ENCODE results near the gene ZBTB11. TPM values are rescaled to one million over a fixed set of nuclear protein-coding genes. Genes with fewer than 3 reads are reported as not detected.

The ZBTB11 gene
- total and polyA plus RNA-seq, 2 experiments from 2014 or later = 7.7 to 22.4 TPM

DNA sequence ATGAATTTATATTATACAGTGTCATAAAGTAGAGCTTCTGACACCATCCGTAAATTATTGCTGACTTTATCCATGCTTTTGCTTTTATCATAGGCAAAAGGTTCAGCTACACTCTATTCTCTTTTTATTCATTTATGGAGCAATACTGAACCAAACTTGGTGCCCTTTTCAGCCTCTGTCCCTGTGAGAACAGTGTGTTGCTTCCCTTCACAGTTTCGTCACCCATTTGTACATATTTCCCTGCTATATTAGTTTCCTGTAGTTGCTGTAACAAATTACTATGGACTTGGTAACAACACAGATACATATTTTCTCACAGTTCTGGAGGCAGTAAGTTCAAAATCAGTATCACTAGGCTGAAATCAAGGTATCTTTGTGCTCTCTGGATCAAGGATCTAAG, 12.4 kb upstream of the ZBTB11 start:
- no peak for TF ChIP-seq NANOG (IDR thresholded peaks at IDR 0.05; ENCODE audit: borderline replicate concordance)
- no peak for TF ChIP-seq ZNF114 (CRISPR knock-in tag; IDR thresholded peaks at IDR 0.05)
- no peak for TF ChIP-seq EZH2phosphoT487 (IDR thresholded peaks at IDR 0.05; ENCODE audit: unreplicated experiment)
- TF ChIP-seq ZNF331 (CRISPR knock-in tag; IDR thresholded peaks at IDR 0.05; ENCODE audit: low read depth) = no peak
- peaks cover 22% of the 10 kb centered on the region for H3K79me2 ChIP-seq (replicated peaks; ENCODE audit: insufficient read depth)
- H3K4me2 ChIP-seq = no peak overlapping the region
- H2AFZ ChIP-seq = no peak overlapping the region
- Mint-ChIP-seq H3K36me3 (ENCODE audit: low read depth) (peaks cover 23% of the 10 kb centered on the region), H3K27ac (no peak overlapping the region), H3K4me3 (no peak overlapping the region; the same call in 2 of the 3 replicates), H3K4me1 (peaks cover 38% of the 10 kb centered on the region), H3K27me3 (ENCODE audit: insufficient read depth, low read depth, poor library complexity) (peaks cover 7% of the 10 kb centered on the region), H3K9me3 (peaks cover 5% of the 10 kb centered on the region; the same call in 2 of the 3 replicates)
- no peaks in the 10 kb centered on the region for H3K9me2 ChIP-seq (ENCODE audit: insufficient read depth)
- H3F3A ChIP-seq (replicated peaks; ENCODE audit: low read depth) = peaks cover 12% of the 10 kb centered on the region
- H3K4me3 ChIP-seq = no peak overlapping the region
- ATAC-seq (no peak), DNase-seq (ENCODE audit: low spot score) (no peak)
- H4K20me1 ChIP-seq (replicated peaks; ENCODE audit: insufficient read depth) = peaks cover 7% of the 10 kb centered on the region; the same call in 1 of the 2 replicates
- peaks cover 15% of the 10 kb centered on the region; the same call in 1 of the 2 replicates for H3K36me3 ChIP-seq (ENCODE audit: insufficient read depth)
- H3K27me3 ChIP-seq (ENCODE audit: insufficient read depth) = no peaks in the 10 kb centered on the region
- H3K4me1 ChIP-seq (ENCODE audit: insufficient read depth) = peaks cover 21% of the 10 kb centered on the region
- H3K27ac ChIP-seq (ENCODE audit: low read depth) = no peak overlapping the region

- peak overlapping the region; percentile 15; the same call in 1 of the 2 replicates for H3K27ac ChIP-seq (ENCODE audit: low read depth)
- DNase-seq (ENCODE audit: low spot score) = no peak
Measured at GRCh38 chr3:101687142-101687931, 10.4 kb upstream of the ZBTB11 start.

More at GRCh38 chr3:101687142-101687931, 10.4 kb upstream of the ZBTB11 start:
- H3F3A ChIP-seq (replicated peaks; ENCODE audit: low read depth) = peaks cover 28% of the 10 kb centered on the region
- Mint-ChIP-seq H3K36me3 (ENCODE audit: low read depth) (peaks cover 43% of the 10 kb centered on the region), H3K4me3 (peak overlapping the region; percentile 99), H3K27me3 (ENCODE audit: insufficient read depth, low read depth, poor library complexity) (peaks cover 7% of the 10 kb centered on the region), H3K27ac (peak overlapping the region; percentile 100), H3K4me1 (peaks cover 29% of the 10 kb centered on the region), H3K9me3 (peaks cover 5% of the 10 kb centered on the region; the same call in 2 of the 3 replicates)
- peaks cover 35% of the 10 kb centered on the region for H3K36me3 ChIP-seq (ENCODE audit: insufficient read depth)
- TF ChIP-seq REST (IDR thresholded peaks at IDR 0.05; ENCODE audit: unreplicated experiment) (no peak), NANOG (IDR thresholded peaks at IDR 0.05; ENCODE audit: borderline replicate concordance) (no peak), EZH2 (IDR thresholded peaks at IDR 0.05; ENCODE audit: low read depth, unreplicated experiment) (no peak), ZNF331 (CRISPR knock-in tag; IDR thresholded peaks at IDR 0.05; ENCODE audit: low read depth) (no peak), POLR2AphosphoS5 (IDR thresholded peaks at IDR 0.05; ENCODE audit: low read depth) (no peak), ZNF114 (CRISPR knock-in tag; IDR thresholded peaks at IDR 0.05) (no peak), STAT1 (IDR thresholded peaks at IDR 0.05; ENCODE audit: unreplicated experiment) (no peak)
- H3K27me3 ChIP-seq (ENCODE audit: insufficient read depth) = no peaks in the 10 kb centered on the region
- H3K4me2 ChIP-seq = peak overlapping the region; percentile 73
- H4K20me1 ChIP-seq (replicated peaks; ENCODE audit: insufficient read depth) = peaks cover 23% of the 10 kb centered on the region
- H3K4me3 ChIP-seq = peak overlapping the region; percentile 94
- peaks cover 21% of the 10 kb centered on the region for H3K4me1 ChIP-seq (ENCODE audit: insufficient read depth)
- H3K79me2 ChIP-seq (replicated peaks; ENCODE audit: insufficient read depth) = peaks cover 41% of the 10 kb centered on the region
- no peak overlapping the region for H2AFZ ChIP-seq
- H3K9me2 ChIP-seq (ENCODE audit: insufficient read depth) = no peaks in the 10 kb centered on the region
- peak; percentile 6; the same call in 2 of the 3 replicates for ATAC-seq

Data from GM23338 (cell line).